Measurements from ENCODE around the gene DAB2IP.

GRCh38 chr9:121764371-121764730 is 112.9 kb downstream of the DAB2IP start:
- TF ChIP-seq, protein P1, sequence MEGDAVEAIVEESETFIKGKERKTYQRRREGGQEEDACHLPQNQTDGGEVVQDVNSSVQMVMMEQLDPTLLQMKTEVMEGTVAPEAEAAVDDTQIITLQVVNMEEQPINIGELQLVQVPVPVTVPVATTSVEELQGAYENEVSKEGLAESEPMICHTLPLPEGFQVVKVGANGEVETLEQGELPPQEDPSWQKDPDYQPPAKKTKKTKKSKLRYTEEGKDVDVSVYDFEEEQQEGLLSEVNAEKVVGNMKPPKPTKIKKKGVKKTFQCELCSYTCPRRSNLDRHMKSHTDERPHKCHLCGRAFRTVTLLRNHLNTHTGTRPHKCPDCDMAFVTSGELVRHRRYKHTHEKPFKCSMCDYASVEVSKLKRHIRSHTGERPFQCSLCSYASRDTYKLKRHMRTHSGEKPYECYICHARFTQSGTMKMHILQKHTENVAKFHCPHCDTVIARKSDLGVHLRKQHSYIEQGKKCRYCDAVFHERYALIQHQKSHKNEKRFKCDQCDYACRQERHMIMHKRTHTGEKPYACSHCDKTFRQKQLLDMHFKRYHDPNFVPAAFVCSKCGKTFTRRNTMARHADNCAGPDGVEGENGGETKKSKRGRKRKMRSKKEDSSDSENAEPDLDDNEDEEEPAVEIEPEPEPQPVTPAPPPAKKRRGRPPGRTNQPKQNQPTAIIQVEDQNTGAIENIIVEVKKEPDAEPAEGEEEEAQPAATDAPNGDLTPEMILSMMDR (conservative IDR thresholded peaks at IDR 0.05; ENCODE audit: low read depth, low read length): no peak
- no peak for TF ChIP-seq EZH2 (IDR thresholded peaks at IDR 0.05; ENCODE audit: low read length, unreplicated experiment)

Measured in PC-3 (cell line).